GM18498 (cell line): ENCODE measurements around the gene POU6F2.
A peak's percentile ranks its signal among the peaks of the same experiment; 100 is the strongest.
"Not testable (repeated sequence)": the region's sequence is repeated elsewhere in the genome, so short reads cannot be mapped to it uniquely, and the experiment has no call there.

Experiments
- ATAC-seq: cut with Tn5 transposase; IDR thresholded peaks from one replicate; pipeline ENCODE4 v1.9.1; 2021; ENCODE audit warnings: mild to moderate bottlenecking, moderate library complexity; ENCODE audit not compliant: unreplicated experiment

The POU6F2 gene, protein sequence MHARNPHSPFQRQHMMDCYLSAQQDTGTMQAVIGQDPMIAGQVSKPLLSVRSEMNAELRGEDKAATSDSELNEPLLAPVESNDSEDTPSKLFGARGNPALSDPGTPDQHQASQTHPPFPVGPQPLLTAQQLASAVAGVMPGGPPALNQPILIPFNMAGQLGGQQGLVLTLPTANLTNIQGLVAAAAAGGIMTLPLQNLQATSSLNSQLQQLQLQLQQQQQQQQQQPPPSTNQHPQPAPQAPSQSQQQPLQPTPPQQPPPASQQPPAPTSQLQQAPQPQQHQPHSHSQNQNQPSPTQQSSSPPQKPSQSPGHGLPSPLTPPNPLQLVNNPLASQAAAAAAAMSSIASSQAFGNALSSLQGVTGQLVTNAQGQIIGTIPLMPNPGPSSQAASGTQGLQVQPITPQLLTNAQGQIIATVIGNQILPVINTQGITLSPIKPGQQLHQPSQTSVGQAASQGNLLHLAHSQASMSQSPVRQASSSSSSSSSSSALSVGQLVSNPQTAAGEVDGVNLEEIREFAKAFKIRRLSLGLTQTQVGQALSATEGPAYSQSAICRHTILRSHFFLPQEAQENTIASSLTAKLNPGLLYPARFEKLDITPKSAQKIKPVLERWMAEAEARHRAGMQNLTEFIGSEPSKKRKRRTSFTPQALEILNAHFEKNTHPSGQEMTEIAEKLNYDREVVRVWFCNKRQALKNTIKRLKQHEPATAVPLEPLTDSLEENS

DNA sequence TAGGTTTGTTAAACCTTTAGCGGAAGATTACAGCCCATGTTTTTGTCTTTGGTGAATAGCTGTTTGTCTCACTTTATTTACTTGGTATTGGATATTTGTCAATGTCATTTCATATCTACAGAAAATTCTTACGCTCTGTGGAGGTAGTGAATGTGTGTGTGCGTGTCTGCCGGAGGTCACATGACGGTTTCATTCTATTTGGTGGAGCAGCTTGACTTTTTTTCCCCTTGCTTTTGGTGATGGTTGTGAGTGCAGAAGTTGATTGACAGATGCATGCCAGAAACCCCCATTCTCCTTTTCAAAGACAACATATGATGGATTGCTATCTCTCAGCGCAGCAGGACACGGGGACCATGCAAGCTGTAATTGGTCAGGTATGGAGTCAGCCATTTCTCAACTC, at the start of gene POU6F2:
Gene POU6F2 (plus strand): TSS at position 225 of the 400 bp plus-strand sequence. CDS start 45 bp downstream, at position 270.
- no peak for ATAC-seq

DNA sequence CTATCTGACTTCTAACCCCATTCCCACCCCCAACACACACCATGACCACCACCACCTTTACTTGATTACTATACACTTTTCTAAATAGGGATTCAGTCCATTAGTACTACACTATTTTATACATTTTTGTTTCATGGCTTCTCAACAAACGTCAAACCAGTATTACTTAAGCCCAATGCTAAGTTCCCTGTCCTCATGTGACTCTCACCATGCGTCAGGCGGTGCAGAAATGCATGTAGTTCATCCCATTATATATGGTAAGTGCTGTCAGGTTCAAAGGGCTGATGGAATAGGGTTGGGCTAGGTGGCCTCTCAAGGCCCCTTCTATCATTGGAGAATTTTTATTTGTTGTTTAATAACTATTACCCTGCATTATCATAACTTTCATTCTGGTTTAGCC, 49.2 kb upstream of the POU6F2 start:
- no peak for ATAC-seq

DNA sequence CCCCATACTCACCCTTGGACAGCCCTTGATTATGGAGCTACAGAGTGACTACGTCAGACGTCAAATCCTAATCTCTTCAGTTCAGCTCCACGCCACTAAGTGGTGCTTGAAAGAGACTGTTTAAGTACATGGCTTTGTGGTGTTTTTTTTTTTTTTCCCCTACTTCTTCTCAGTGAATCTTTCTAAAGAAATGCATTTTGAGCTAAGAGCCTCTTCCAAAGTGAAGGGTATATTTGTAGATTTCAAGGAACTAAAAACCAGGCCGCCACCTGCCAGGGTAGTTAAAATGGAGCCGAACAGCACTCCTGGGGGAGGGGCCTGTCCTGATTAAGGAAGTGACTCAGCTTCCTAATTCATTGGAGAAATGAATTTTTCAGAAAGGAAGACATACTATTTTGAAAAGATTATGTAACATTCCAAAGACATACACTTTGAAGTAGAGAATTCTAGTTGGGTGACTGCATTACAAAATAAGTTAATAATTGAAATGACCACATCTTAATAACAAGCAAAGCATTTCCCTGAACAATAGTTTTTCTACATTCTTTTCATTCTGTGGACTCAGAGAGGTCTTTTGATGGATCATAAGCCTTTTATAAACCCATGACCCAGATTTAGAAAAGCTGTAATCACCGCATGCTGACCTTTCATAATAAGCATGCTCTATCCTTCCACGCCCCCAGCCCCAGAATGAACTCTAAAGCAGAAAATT, 48.1 kb upstream of the POU6F2 start:
- ATAC-seq, result no peak

DNA sequence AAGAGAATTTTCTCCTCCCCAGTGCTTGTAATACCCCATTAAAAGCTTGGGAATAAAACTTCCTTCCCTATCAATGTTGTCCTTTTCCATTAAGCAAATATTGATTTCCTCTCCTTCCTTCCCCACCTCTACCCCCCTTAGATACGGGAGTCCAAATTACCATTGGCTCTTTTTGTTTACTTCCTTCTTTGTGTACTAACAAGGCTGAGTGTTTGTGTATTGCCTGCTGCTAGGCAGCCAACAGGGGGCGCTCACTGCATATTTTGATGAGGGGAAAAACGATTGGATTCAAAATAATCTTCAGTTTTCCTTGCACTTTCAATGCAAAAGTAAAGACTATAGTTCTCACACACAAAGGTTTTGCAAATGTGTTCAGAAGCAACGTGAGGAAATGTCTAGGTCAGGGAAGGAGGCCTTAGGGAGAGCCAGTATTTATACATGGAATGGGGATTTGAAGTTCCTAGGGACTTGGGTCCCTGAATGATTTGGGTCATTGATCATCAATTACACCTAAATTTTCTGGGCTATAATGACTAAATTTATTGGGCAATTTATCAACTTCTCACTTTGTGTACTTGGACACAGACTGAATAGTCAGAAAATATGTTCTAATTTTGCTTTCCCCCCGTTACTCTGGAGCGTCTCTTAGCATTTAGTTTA, 45.1 kb upstream of the POU6F2 start:
- ATAC-seq, result peak; percentile 82

DNA sequence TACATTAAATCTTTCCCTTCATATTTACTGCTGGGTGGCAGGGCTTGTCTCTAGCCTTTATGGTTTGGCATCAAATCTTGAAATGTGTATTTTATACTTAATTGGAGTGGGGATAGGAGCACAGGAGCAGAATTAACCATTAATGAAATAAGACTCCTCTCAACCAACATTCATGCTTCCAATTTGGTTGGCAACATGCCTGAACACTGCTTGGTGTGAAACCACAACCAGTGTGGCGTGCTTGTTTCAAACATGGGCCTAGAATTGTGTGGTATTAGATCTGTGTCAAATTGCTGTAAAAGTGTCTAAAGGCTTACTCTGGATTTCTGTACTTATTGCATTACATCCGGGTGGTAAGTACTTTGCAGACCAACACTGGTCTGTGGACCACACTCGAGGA, 43.7 kb upstream of the POU6F2 start:
- no peak for ATAC-seq

DNA sequence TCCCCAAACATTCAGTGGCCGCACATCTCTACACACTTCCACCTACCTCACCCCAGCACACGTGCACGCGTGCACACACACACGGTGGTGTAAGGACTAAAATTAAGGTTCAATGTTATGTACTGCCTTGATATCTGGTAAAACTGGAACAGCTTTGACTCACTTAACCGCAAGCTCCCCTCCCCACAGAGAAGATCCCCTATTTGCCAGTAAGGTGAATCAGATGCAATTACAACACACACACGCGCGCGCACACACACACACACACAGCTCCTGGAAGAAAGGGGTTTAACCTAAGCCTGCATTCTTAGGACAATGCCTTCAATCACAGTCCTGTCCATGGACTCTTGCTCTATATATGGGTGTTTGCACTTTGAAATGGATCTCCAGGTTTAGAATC, 43.2 kb upstream of the POU6F2 start:
- no peak for ATAC-seq

DNA sequence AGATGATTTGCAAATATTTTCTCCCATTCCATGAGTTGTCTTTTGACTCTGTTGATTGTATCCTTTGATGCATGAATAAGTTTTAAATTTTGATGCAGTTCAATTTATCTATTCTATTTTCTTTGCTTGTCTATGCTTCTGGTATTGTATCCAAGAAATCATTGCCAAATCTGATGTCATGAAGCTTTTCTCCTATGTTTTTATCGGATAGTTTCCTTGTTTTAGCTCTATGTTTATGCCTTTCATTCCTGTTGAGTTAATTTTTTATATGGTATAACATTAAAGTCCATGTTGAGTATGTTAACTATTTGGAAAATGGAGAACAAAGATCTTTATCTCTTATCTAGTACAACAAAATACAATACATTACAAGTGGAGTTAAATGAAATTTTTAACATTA, 41.1 kb upstream of the POU6F2 start:
- no peak for ATAC-seq

DNA sequence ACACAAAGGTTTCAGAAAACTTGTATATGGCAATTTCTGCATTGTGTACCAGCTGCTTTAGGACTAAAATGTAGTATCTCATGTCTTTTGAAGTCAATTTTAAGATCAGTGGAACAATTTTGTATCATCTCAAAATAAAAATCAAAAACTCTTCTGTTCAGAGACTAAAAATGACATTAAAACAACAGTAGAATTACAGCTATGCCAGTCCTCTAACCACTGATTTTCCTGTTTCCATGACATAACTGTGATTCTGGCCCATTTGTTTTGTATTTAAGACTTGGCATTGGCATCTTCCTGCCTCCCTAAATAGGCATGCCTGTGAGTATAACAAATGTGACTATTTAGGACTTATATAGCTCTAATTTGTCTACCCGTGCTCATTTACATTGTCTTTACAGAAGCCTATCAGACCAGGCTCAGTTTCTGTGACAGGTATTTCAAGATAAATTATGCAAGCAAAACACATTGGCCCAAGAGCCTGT, 39.7 kb upstream of the POU6F2 start:
- no peak for ATAC-seq

DNA sequence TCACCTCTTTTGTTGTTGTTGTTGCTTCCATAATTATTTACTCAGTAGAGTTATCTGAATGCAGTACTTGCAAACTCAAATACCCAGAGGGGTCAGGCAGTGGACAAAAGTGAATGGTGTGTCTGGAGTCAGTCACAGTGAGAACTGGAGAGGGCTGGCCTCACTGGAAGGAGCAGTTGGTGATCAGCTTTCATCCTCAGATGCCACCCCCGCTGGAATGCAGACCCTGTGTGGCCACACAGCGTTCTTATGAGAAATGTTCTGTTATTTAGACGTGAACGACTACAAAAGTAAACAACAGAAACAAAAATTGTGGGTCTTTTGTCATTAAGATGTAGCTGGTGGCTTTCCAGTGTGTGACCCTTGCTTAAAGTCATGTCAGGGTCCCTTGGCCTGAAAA, 39.1 kb upstream of the POU6F2 start:
- no peak for ATAC-seq

DNA sequence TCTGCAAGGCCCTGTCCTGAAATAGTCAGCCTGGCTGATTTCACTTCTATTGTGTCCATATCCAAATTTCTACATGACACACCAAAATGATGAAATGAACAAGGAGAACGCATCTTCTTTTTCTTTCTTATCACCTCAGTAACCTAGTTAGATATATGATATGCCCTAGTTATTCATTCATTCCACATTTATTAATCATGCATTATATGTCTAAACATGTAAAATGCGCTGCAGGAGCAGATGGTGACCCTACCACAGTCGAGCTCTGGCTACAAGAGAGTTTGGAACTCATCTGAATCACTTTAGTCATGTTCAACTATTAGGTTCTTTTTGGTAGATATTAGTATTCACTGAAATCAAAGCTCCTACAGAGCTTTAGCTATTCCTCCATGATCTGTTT, 36.9 kb upstream of the POU6F2 start:
- ATAC-seq, result no peak

DNA sequence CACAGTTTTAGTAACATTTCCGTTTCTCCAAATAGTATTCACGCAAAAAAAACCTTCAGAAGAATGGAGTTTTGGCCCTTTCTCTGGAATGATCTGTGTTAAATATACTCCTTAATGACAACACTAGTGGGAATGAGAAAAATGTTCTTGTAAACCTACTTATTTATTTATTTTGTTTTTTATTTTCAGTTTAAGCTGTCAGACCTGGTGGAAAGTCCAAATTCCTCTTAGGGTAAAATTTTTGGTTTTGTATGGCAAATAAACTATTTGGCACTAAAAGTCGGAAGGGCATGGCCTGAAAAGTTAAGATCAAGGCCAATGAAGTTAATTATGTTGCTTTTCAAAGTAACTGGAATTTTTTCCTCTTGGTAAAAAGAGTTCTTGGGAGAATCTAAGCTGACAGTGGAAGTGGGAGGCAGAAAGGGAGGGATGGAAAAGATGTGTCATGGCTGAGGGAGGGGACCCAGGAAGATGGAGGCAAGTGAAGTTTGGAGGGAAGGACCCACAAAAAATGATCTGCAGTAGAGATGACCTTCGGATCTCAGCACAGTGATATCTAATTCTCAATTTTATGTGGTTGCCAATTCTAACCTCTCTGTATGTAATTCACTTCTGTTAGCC, 35.2 kb upstream of the POU6F2 start:
- ATAC-seq, result no peak

DNA sequence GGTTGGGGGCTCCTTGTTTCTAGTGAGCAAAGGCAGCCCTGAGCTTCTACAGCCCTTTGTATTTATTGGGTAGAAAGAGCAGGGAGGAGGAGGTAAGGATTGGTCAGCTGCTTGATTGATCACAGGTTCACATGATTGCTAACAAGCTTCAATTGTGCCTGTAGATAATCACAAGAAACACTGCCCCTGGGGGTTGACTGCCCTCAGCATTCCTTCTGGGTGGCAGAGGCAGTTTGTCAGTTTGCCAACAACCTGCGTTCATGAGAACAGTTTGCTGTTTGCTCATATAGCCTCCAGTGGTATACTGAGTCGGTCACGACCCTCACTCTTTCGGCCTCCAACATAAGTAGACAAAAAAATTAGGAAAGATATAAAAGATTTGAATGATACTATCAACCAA, 30.2 kb upstream of the POU6F2 start:
- not testable (repeated sequence) for ATAC-seq

DNA sequence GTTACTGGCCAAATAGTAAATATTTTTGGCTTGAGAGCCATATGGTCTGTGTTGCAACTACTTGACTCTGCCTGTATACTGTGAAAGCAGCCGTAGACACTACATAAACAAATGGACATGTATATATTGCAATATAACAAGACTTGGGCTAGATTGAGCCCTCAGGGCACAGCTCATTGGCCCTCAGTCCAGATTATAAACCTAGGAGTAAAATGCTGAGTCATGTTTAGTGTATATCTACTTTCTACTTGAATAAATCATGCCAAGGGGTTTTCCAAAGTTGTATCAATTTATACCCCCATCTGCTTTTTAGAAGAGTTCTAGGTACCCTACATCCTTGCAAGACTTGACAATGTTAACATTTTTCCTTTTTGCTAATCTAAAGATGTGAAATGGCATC, 27.4 kb upstream of the POU6F2 start:
- no peak for ATAC-seq

DNA sequence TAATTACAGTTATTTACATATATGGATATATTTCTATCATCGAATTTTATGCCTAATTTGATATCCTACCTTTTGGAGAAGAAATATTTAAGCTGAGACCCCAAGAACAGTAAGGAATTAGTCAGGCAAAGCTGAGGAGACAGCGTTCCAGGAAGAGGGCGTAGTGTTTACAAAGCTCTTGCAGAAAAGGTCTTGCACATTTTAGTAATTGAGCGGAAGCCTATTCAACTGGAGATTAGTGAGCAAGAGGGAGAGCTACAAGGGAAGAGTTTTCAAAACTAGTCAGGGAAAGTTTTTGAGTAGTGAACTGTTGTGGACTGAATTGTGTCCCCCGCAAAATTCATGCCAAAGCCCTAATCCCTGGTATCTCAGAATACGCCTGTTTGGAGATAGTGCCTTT, 26.5 kb upstream of the POU6F2 start:
- ATAC-seq, result no peak

DNA sequence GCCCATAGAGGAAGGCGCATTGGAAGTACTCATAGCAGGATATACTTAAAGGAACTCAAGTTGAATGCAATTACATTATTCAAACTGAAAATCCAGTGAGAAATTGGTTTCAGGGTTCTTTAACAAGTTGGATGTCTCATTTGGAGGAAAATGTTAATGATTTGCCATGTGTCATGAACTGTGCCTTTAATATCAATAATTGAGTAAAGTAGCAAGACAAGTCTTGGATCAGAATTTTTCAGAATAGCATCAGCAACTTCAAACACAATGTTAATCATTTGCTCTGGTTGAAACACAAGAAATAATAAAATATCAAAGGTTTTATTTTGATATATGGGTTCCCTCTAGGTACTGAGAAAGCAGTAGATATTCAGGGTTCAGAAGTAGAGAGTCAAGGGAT, 24.5 kb upstream of the POU6F2 start:
- ATAC-seq, result no peak

DNA sequence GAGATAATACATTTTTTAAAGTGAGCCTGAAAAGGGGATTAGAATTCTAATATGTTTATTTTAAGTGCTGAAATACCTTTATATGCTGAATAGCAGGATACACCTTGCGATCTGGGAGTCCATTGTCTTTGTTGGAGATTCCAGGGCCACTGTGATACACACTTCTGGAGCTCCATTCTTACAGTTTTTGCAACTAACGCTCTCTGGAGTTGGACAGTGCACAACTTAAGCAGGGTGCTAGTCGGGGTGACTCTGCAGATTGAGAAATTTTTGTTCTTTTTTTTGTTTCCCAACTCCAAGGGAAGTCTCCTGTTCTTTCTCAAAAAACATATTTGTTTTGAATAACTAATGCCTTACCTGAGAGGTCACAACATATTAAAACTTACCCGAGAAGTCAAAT, 23.7 kb upstream of the POU6F2 start:
- ATAC-seq, result no peak

DNA sequence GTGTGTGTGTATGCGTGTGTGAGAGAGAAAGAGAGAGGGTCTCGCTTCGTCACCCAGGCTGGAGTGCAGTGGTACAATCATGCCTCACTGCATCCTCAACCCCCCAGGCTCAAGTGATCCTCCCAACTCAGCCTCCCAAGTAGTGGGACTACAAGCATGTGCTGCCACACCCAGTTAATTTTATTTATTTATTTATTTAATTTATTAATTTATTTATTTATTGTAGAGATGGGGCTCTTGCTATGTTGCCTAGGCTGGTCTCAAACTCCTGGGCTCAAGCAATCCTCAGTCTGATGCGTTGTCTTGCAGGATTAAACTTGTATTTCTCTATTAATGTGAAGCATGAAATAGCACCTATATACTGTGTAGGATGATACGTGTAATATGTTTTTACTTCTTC, 21.8 kb upstream of the POU6F2 start:
- no peak for ATAC-seq

DNA sequence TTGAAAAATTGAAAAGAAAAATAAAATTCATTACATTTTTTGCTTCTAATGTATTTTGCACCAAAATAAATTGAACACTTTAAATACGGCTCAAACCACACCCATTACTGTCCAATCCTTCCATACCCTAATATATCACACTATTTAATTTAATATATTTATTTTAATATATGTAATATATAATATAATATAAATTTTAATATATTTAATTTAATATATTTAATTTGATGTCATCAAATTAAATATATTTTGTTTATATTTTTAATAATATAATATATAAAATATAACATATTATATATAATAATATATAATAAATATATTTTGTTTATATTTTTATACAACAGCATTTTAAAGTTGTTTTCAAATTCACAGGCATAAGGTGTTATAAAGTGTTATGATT, 15.7 kb upstream of the POU6F2 start:
- no peak for ATAC-seq

DNA sequence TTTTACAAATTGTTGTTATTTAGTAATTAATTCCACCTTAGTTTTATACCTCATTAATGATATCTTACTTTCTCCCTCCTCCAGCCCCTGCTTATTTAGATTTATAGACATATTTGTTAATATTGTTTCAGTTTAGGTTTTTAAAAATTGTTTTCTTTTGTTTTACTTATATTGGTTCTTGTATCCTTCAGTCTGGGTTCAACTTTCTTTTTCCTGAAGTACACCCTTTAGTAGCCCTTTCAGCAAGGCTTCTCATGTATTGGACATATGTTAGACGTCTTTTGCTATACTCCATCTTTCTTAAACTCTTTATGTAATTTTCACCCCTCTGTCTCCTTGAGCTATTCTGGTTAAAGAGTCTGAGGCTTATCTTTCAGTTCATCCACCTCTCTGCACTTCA, 12.8 kb upstream of the POU6F2 start:
- ATAC-seq, result no peak

DNA sequence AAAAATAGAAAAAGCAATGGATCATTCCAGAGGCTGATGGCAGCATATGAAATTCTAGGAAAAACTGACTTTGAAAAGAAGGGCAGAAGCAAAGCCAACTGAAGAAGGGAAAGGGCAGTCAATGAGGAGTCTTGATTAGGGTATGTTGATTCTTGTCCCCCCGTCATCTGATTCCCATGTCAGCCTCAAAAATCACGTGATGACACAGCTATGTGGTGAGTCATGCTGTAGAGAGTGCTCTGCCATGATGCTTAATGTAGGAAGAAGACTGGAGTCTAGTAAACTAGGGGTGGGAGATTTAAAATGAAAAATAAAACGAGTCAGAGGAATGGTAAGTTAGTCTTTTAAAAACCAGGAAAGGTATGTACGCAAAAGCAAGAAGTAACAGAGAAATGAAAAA, 3.9 kb upstream of the POU6F2 start:
- no peak for ATAC-seq

DNA sequence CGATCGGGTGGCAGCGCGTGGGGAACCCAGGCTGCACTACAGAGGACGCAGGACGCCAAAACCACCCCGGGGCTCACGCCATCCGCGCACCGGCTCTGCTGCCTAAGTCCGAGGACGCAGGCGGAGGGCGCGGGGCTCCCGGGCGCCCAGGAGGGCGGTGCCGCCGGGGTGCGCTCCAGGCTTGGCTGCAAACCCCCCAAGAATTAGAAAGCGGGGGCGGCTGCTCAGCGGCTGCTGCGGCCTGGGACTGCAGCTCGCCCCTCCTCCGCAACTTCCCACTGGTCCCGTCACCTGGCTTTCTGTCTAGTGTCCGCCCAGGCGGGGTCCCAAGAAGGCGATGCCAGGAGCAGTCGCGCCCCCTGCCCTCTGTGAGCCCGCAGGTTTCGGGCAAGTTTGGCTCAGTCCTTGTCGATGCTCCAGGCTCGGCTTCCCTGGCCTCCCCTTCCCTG, 1.7 kb upstream of the POU6F2 start:
- no peak for ATAC-seq
